NCI-H2029 treated with DMSO at 0.1 percent for 48 hours (cell line): ENCODE measurements around the gene DNAAF5.
A peak's percentile ranks its signal among the peaks of the same experiment; 100 is the strongest.
"Not testable (repeated sequence)": the region's sequence is repeated elsewhere in the genome, so short reads cannot be mapped to it uniquely, and the experiment has no call there.

Experiments used
- DNase-seq: peaks from one replicate; lab custom pipeline; 2025; lab: John Stamatoyannopoulos, UW

Gene DNAAF5

GRCh38 chr7:747186-747585, 20.7 kb downstream of the DNAAF5 start:
- no peak for DNase-seq

GRCh38 chr7:748446-748845, 21.9 kb downstream of the DNAAF5 start:
- no peak for DNase-seq

- DNase-seq: peak; percentile 26
Measured at GRCh38 chr7:749140-749551, 22.6 kb downstream of the DNAAF5 start.

GRCh38 chr7:750111-750905, 23.8 kb downstream of the DNAAF5 start:
- DNase-seq: no peak

GRCh38 chr7:751826-752225, 25.3 kb downstream of the DNAAF5 start:
- no peak for DNase-seq

GRCh38 chr7:752256-752655, 25.8 kb downstream of the DNAAF5 start:
- not testable (repeated sequence) for DNase-seq

- no peak for DNase-seq
Measured at GRCh38 chr7:753190-753589, 26.7 kb downstream of the DNAAF5 start.

GRCh38 chr7:754531-755412, 28.3 kb downstream of the DNAAF5 start:
- DNase-seq: no peak

- DNase-seq: no peak
Measured at GRCh38 chr7:755413-755805, 28.9 kb downstream of the DNAAF5 start.

- DNase-seq: no peak
Measured at GRCh38 chr7:756231-756927, 29.9 kb downstream of the DNAAF5 start.

- no peak for DNase-seq
Measured at GRCh38 chr7:756928-757560, 30.5 kb downstream of the DNAAF5 start.

- DNase-seq: no peak
Measured at GRCh38 chr7:757741-758163, 31.3 kb downstream of the DNAAF5 start.

- DNase-seq: no peak
Measured at GRCh38 chr7:759569-759968, 33.1 kb downstream of the DNAAF5 start.

GRCh38 chr7:760006-760405, 33.5 kb downstream of the DNAAF5 start:
- no peak for DNase-seq

GRCh38 chr7:761101-761500, 34.6 kb downstream of the DNAAF5 start:
- no peak for DNase-seq

GRCh38 chr7:761631-762030, 35.1 kb downstream of the DNAAF5 start:
- DNase-seq: no peak

GRCh38 chr7:762885-763284, 36.4 kb downstream of the DNAAF5 start:
- DNase-seq: no peak

- no peak for DNase-seq
Measured at GRCh38 chr7:763762-764161, 37.3 kb downstream of the DNAAF5 start.

GRCh38 chr7:765383-765782, 38.9 kb downstream of the DNAAF5 start:
- no peak for DNase-seq

GRCh38 chr7:767580-767940, 41.1 kb downstream of the DNAAF5 start:
- DNase-seq: peak; percentile 76

- DNase-seq: peak; percentile 97
Measured at GRCh38 chr7:767941-768731, 41.6 kb downstream of the DNAAF5 start.
